ENCODE measurements around the gene CIAPIN1.

GRCh38 chr16:57413733-57414132, 33.5 kb downstream of the CIAPIN1 start:
- no peak for TF ChIP-seq SIN3A (IDR thresholded peaks at IDR 0.05; ENCODE audit: borderline replicate concordance, low read depth, low read length)
- TF ChIP-seq, protein P1, sequence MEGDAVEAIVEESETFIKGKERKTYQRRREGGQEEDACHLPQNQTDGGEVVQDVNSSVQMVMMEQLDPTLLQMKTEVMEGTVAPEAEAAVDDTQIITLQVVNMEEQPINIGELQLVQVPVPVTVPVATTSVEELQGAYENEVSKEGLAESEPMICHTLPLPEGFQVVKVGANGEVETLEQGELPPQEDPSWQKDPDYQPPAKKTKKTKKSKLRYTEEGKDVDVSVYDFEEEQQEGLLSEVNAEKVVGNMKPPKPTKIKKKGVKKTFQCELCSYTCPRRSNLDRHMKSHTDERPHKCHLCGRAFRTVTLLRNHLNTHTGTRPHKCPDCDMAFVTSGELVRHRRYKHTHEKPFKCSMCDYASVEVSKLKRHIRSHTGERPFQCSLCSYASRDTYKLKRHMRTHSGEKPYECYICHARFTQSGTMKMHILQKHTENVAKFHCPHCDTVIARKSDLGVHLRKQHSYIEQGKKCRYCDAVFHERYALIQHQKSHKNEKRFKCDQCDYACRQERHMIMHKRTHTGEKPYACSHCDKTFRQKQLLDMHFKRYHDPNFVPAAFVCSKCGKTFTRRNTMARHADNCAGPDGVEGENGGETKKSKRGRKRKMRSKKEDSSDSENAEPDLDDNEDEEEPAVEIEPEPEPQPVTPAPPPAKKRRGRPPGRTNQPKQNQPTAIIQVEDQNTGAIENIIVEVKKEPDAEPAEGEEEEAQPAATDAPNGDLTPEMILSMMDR (IDR thresholded peaks at IDR 0.05): no peak
